Brain pericyte (primary cell): ENCODE data around the gene P2RX3.
"Not testable (repeated sequence)": the region's sequence is repeated elsewhere in the genome, so short reads cannot be mapped to it uniquely, and the experiment has no call there.

ENCODE experiments used
- DNase-seq: peaks from one replicate; pipeline ENCODE4 v3.0.0-alpha.2; 2012; ENCODE audit warnings: low read depth, low spot score

Gene P2RX3

DNA sequence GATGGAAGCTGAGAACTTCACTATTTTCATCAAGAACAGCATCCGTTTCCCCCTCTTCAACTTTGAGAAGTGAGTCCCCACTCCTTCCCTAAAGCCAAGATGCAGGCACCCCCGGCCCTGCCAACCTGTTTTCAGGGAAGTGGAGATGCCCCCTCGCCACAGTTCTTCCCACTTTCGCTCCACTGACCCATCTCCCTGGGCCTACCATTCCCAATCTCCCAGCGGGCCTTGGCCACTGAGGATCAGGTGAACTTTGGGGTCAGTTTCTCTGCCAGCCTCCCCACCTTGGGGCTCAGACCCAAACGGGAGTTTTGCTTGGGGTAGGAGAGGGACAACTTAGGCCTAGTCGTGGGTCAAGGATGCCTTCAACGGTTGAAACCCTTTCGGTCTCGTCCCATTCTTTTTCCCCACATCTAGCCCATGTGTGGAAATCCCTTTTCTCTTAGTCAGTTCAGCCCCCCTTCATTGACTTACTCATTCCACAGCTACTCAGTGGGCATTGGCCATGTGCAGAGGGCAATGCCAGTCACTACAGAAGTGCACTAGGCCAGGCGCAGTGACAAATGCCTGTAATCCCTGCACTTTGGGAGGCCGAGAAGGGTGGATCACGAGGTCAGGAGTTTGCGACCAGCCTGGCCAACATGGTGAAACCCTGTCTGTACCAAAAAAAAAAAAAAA is 10.6 kb downstream of the P2RX3 start:
- no peak for DNase-seq

DNA sequence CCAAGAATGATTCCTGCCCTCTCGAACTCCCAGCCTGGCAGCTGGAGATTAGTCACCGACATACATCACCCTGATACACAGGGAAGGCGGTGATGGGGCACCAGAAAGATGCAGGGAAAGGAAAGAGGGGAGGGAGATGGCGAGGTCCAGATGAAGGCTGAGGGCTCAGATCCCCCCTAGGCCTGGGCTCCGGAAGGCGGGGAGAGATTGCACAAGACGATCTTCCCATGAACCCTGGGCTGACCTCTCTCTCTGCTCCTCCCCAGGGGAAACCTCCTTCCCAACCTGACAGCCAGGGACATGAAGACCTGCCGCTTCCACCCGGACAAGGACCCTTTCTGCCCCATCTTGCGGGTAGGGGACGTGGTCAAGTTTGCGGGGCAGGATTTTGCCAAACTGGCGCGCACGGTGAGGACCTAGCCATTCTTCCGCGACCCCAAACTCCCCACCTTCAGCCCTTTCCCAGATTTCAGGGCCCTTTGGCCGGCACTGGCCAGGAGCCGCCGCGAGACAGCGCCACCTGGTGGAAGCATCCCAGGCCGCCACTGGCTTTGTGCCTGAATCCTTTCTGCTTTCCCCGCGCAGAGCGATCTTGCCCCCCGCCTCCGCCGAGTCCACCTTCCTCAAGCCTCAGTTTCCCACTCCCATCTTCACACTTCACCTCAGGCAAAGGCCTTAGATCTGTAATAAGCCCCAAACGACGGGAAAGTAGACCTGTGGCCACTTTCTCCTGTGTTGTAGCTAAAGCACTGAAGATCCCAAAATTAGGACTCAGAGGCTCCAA is 11.5 kb downstream of the P2RX3 start:
- no peak for DNase-seq

DNA sequence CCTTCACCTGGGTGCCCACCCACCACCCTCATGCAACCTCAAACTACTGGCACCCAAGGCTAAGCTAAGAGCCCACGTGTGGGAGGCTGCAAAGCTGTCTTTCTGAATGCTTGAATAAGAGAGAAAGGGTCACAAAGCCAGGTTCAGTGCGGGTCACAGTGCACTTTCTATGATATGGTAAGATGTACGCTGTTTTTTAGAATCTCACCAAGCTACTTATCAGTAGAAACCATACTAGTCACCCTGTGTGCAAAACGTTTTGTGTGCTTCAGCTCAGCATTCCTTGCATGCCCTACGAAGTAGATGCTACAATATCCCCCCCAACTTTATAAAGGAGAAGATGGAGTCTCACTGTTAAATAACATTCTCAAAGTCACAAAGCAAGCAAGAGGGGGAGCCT is 14.9 kb downstream of the P2RX3 start:
- DNase-seq: no peak

DNA sequence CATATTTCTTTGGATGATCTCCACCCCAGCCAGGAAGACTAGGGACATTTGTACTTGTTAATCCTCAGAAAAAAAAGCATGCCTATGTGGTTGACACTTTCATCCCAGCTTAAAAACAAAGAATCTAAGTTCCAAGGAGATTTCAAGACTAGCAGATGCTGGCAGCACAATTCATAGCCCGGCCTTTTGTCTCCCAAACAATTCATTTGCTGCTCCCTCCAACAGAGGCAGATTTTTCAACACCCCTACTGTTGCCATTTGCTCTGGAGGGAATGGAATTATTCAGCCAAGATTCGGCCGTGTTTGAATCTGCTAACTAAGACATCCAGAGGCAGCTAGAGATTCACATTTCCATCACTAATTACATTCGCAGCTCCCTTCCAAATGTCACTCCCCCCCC is 15.3 kb downstream of the P2RX3 start:
- DNase-seq: no peak

DNA sequence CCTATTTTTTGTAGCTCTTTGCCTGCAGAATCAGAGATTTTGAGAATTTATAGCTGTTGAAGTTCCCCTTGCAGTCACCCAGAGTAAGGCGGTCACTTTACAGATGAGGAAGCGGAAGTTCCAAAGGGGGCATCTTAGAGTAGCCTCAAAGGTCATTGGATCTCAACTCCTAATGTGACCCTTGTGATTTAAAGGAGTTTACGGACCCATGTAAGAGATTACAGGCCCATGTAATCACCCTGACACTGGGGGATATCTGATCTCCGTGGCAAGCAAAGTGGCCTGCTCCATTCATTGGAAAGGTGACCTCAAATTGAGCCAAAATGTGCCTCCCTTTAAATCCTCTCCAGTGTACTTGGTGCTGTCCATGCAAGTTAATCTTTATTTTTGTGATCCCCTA is 15.7 kb downstream of the P2RX3 start:
- no peak for DNase-seq

DNA sequence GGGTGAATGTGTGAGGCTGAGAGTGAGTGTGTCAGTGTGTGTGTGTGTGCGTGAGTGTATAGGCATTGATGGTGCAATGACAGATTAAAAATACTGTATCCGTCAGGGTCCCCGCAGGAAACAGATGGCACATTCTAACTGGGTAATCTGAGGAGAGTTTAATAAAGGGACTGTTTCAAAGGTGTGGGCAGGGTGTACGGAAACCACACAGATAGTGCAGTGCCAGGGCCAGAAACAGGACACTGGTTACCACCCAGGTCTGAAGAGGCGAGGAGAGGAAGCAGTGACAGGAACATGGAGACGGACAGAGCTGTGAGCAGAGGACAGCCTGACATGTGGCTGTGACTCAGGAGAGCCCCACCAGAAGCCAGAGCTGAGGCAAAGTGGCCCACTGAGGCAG is 16.5 kb downstream of the P2RX3 start:
- DNase-seq: no peak

DNA sequence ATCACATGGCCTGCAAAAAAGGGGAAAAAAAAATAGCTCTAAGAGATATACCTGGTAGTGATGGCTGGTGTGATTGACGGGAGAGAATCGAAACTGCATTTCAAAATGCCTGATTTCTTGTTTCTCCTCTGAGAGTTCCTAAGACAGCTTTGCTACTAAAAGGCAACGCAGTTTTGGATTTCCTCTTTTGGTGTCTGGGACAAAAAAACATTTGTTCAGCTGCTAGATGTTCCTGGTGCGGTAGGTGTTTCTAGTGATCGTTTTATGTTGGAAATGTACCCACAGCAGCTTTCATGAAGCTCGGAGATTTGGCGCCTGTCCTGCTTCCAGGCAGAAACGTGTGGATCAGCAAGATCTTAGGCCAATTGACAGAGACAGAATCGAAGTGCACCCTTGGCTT is 18.1 kb downstream of the P2RX3 start:
- DNase-seq: no peak

DNA sequence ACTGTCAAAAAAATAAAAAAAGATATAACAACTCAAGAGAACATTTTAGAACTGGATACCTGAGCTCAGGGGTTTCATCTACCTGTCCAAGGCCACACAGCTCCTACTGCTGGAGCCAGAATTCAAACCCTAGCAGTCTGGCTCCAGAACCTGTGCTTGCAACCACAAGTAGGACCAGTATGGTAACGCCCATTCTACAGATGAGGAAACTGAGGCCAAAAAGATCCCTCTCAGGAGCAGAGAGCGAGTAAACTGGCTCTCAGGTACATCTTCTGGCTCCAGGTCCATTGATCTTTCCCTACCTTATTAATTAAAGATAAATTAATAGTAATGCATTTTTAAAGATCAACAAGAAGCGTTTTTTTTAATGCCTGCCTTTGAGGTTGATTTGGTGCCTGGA is 19.2 kb downstream of the P2RX3 start:
- no peak for DNase-seq

DNA sequence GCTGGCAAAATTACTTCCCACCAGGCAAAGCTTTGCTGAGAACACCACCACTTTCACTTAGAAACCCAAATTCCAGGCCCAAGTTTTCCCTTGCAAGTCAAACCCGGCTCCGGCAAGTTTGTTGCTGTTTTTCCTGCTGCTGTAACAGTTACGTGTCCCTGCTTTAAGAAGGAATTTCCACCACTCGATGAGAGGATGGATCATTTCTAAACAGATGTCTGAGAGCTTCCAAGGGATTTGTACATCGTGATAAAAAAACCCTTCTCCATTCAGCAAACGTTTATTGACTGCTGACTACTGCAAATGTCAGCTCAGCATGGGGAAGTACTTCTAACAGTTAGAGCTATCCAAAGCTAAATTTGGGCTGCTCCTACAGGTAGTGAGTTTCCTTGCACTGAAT is 19.7 kb downstream of the P2RX3 start:
- DNase-seq: no peak

DNA sequence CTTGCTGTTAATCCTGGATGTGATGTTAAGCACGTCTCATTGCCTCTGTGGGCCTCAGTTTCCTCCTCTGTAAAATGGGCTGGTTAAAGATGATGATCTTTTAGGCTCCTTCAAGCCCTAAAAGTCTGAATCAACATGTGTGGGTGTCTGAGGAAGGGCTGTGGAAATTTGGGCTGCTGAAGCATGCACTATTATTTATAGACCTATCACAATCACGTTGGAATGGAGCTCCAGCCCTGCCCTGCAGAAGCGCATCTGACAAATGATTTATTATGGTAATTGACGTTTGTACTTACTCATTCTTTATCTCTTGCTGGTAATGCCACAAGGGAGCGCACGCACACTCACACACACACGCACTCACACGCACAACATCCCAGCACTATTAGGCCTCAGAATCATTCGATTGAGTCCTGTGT is 20.4 kb downstream of the P2RX3 start:
- no peak for DNase-seq

DNA sequence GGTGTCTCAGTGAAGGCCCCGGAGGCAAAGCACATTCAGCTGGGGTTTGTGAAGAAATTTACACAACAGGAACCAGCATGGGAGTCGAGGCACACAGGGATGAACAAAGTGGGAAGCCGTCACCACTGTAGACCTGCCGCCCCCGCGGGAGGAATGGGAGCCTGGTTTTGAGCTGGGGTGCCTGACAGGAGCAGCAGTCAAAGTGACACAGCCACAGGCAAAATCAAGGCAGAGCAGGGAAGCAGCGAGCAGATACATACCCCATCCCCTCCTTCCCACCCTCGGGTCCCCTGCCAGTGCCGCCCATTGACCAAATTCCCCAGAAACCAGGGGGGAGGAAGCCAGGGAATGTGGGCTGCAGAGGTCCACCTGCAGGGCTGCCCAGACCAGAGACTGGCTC is 20.8 kb downstream of the P2RX3 start:
- DNase-seq: no peak

DNA sequence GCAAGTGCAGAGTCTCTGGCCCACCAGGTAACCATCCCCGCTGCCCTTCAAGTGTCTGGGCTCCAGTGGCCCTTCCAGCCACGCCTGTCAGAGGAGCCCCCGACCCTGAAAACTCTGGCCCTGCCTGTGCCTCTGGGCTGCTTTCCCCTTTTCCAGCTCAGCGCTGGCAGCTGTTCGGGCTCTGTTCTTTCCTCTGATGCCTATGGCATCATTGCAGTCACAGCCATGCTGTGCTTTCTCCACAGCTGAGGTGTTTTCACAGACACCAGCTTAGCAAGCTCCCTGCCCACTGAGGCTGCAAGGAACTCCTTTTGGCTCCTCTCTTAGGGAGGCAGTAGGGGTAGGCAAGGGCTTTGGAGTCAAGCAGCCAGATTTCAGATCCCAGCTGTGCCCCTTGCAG is 21.2 kb downstream of the P2RX3 start:
- no peak for DNase-seq

DNA sequence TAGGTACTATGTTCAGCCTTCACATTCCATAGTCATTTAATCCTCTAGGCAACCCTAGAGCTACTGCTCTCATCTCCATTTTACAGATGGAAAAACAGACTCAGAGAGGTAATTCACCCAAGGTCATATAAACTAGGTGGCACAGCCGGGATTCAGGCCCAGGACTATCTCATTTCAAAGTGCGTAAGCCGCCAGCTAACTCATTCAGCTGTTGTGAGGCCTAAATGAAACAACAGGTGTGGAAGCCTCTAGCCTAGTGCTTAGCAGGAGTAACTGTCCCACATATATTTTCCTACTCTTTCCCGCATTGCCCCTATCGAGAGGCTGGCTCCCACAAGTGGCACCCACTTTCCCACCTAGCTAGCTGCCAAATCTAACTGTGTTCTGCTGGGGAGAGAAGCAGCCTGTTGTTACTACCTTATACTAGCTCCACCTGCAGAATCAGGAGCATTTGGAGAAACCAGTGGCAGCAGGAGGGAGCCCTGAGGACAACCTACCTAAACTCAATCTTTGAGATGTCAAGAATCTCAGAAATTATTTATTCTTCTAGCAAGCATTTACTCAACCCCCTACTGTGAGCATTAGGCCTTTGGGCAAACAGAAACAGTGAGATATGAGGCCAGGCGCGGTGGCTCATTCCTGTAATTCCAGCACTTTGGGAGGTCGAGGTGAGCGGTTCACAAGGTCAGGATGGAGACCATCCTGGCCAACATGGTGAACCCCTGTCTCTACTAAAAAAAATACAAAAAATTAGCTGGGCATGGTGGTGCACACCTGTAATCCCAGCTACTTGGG is 21.9 kb downstream of the P2RX3 start:
- DNase-seq: no peak

DNA sequence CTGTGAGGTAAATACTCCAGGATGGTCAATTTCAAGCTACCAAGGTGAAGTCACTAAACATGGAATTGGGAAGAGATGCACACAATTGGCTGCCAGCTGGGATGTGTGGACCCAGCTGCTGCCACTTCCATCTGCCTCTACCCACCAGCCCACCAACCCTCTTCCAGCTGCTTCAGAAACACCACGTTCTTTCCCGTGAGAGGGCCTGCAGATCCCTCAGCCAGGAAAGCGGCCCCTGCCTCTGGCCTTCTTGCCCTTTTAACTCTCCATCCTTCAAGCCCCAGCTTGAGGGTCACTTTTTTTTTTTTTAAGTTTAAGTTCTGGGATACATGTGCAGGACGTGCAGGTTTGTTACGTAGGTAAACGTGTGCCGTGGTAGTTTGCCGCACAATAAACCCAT is 22.8 kb downstream of the P2RX3 start:
- no peak for DNase-seq

DNA sequence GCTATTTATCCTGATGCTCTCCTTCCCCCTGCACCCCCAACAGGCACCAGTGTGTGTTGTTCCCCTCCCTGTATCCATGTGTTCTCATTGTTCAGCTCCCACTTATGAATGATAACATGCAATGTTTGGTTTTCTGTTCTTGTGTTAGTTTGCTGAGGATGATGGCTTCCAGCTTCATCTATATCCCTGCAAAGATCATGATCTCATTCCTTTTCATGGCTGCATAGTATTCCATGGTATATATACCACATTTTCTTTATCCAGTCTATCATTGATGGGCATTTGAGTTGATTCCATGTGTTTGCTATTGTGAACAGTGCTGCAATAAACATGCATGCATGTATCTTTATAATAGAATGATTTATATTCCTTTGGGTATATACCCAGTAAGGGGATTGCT is 23.3 kb downstream of the P2RX3 start:
- not testable (repeated sequence) for DNase-seq

DNA sequence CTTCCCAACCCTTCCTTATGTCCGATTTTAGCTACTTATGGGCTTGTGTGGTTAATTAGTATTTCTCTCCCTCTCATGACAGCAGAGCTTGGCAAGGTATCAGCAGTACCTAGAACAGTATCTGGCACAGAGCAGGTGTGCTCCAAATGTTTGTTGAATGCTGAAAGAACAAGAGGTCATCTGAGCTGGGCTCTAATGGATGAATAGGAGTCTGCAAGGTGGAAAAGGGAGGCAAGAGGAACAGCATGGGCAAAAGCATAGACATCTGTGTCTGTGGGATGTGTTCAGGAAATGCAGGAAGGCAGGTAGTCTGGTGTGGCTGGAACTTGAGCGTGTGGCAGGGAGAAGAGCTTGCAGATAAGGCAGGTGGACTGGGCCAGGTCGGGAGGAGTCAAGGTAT is 23.8 kb downstream of the P2RX3 start:
- DNase-seq: no peak

DNA sequence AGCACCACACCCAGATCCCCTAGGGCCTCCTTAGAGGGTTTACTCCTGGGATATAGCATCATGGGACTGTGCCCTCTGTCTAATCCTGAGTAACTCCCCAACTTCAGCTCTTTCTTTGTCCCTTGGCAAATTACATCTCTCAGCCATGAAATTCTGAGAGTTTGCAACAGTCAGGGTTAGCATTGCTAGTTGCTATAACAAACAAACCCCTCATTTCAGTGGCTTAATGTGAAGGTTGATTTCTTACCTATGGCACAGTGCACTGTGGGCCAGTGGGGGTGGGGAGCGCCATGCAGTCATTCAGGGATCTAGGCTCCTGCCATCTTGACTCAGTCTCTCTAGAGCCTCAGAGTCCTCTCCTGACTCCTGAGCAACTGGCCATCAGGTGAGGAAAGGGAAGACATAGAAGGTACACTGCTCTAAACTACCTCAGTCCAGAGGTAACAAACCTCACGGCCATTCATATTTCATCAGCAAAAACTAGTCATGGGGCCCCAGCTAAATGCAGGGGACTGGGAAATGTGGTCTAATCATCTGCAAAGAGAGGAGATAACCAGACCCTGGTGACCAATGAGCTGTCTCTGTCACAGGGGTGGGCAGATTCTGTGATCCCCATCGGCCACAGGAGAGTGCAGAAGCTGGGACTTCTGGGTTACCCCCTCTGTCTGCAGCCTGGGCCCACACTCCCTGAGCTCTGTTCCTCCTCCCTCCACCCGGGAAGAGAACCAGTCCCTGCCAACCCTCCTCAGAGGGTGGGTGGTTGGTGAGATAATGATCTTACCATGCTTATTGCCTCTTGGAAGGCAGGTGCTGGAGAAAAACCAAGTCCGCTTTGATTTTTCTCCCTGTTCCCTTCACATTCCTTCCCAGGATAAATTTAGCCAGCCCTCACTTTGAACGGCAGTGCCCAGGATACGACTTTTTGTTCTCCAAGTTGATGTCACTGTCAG is 25.3 kb downstream of the P2RX3 start:
- DNase-seq: no peak

DNA sequence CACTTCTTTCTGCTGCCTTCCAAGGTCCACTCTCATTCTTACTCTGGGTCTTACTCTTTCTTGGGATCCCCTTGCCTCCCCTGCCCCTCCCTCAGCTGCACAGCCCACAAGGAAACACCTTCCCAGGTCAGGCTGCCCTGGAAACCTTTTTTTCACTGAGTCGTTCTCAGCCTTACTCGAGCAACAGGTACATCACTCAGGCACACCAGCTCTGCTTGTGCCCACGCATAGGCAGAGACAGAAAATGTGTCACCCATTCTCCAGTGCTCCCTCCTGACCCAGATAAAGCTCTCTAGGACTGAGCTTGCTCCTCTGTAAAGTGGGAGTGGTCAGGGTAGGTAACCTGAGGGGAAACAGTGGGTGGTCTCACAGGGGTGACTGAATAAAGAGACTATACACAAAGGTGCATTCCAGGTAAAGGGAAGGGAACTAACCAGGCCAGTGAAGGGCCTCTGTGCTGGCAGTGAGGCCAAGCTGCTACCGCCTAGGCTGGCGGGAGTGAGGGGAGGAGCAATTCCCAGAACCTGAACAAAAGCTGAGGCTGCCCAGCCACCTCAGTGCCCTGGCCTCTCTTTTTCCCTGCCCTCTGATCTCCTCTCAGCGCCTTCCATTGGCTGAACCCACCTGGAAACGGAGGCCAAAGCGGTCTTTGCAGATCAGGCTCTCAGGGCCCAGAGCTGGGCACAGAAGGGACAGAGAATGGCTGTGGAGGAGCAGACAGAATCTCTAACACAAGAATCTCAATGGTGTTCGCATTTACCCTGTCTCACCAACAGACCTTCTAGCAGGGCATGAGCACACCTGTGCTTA is 26.9 kb downstream of the P2RX3 start:
- no peak for DNase-seq

DNA sequence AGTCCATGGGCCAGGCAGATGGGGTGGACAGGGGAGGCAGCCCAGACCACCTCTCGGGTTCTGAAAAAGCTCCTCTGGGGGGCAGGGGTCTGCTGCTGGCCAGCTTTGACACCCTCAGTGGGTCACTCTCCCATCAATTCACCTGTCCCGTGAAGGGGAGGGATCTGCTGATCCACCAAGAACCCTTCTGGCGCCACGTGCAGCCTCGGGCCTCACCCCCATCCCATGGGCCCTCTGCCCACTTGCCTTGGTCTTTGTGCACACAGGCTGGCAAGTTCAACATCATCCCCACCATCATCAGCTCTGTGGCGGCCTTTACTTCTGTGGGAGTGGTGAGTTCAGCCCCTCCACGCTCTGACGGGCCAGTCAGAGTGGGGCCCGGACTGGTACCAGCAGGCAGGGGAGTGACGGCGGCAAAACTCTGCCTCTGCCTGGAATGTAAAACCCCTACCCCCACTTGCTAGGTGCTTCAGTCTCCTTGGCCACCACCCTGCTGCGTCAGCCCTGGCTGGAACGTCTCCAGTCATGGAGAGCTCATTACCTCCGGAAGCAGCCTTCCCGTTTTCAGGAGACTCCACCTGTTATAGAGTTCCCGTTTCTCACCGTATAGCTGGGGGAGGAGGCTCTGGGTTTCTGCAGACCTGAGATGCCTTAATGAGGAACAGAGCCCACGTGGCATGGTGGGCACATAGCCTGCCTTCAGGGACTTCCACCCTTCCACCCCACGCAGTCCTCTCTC is 30.1 kb downstream of the P2RX3 start:
- DNase-seq: no peak

DNA sequence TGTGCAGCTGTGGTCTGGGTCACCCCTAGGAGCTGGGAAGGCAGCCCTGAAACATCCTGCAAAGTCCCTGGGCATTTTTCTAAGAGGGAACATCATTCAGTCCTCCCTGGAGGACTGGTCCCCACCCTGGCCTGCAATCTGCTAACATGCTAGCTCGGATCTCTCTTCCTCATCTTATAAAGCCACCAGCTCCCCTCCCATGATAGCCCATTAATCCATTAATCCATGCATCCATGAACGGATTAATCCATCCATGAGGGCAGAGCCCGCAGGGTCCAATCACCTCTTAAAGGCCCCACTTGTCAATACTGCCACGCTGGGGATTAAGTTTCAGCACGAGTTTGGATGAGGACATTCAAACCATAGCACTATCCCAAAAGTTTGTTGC is 30.7 kb downstream of the P2RX3 start:
- no peak for DNase-seq
